ENCODE results near the gene PKNOX2.

The PKNOX2 gene

DNA sequence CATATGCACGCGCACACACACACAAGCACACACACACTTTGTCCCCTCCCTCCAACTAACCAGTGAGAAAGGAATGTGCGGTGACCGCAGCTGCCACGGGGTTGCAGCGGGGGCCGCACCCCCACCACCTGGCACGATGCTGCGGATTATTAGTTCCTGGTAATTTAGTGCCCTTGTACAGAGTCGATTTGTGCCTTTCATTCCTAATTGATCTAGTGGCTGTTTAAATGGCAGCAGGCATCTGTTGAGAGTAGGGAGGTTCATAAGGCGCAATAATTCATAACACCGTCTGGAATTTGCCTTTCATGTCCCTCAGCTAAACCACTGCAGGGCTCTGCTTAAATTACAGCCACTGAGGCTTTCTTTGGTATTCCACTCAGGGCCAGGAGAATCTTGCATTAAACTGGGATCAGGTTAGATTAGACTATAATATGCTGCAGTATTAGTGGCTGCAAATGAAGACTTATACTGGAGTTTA is 217.8 kb downstream of the PKNOX2 start:
- DNase-seq (ENCODE audit: low spot score) = no peak

DNA sequence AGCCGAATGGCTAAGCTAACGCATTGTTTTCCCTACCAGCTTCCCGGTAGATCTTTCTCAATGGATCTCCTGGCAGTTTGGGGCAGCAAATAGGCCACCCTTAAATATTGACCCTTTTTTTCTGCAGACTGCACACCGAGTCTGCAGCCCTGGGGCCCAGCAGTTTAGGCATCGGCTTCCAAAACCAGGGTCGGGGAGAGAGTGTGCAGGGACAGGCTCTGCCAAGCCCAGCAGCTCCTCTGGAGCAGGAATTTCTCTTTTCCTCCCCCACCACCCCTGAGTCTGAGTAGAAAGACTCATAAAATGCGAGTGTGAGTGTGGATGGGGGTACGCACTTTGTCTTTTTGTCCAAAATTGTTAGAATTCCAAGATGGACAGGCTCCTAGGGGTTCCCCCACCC is 218.3 kb downstream of the PKNOX2 start:
- DNase-seq (ENCODE audit: low spot score) = no peak

DNA sequence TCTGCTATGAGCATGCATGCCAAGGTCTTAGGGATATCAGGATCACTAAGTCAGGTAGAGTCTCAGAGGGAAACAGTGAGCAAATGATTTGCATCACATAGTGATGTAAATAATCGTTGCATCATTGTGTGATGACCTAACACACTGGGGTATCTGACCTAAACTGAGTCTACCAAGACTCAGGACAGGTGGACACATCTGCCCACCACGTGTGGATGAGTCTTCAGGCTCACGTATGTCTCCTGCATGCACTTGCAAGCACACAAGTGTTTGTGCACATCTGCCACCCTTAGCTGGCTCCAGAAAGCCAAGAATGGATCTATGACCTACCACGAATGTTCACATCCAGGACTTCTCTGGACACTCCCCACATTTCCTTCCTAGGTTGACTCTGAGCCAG is 220.3 kb downstream of the PKNOX2 start:
- DNase-seq (ENCODE audit: low spot score) = no peak

DNA sequence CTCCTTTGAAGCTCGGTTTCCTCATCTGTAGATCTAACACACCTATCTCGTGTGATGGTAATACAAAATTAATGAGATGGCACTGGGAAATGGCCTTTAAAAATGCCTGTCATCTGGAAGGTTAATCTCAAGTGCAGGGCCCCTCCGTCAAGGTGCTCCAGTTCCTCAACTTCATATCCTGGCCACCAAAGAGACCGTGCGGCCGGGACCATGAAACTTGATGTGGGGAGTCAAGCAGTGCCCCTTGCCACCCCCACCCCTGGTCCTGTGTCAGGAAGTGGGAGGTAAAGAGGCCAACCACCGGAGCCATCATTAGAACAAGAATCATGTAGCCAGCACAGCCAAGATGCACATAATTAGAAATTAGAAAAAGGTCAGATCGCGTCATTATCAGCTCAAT is 223.3 kb downstream of the PKNOX2 start:
- DNase-seq (ENCODE audit: low spot score) = no peak

DNA sequence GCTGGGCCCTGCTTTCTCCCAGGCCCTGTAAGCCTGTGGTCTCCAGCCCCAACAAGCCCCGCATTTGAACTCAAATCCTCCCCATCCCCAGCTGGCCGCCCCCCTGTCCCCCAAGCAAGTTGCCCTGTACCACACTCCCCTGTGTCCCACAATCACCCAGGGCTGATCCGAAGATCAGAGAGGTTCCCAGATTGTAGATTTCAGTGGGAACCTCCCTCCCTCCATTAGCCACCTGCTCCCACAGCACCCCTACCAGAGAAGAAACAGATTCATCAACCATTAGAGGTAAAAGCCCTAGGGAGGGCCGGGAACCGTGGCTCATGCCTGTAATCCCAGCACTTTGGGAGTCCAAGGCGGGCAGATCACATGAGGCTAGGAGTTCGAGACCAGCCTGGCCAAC is 224.1 kb downstream of the PKNOX2 start:
- no peak for DNase-seq (ENCODE audit: low spot score)

DNA sequence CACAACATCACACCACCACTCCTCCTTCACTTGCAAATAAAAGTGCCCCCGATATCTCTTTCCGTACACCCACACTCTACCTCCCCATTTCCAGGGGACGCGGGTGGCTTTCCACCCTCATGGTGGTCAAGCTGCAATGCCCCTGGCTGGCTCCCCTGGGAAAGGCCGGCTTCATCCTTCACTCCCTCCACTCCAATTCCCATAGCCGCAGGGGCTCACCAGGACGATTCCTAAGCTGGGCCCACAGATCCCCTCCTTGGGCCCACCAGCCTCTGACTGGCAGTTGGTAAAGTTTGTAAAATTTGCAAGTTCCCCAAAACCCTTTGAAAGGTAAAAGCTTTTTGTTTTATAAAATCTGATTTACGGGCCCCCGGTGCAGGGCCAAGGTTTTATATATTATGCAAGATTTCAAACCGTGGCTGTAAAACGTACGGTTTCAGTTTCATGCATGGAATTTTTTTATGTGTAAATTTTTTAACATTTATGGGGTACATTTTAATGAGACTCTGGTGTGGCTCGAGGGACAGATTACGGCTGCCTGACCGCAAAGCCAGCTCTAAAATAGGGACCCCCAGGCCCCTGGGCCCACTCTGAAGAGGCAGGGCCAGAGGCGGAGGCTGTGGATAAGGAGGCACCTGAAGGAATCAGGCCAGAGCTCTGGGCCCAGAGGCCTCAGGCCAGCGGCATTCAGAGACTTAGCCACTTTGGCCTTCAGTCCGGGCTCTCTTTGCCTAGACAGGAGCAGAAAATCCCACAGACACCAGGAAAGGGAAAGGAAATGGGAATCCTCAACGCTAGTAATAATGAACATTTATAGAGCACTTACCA is 225.0 kb downstream of the PKNOX2 start:
- no peak for DNase-seq (ENCODE audit: low spot score)

DNA sequence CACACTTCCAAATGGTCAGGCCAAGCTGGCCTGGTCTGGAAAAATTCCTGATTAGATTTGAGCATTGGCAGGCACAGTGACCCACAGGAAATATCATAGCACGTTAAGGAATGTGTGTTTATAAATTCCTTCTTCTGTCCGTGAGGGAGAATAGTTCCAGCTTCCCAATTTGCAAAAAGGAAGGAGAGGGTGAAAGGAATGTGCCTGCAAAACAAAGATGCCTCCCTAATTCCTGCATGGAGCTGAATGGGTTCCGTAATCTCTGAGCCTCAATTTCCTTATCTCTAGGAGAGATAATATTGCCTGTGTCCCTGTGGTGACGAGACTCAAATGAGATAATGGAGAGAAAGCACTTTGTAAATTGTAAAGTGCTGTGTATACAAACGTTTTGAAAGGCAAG is 226.4 kb downstream of the PKNOX2 start:
- DNase-seq (ENCODE audit: low spot score) = no peak

DNA sequence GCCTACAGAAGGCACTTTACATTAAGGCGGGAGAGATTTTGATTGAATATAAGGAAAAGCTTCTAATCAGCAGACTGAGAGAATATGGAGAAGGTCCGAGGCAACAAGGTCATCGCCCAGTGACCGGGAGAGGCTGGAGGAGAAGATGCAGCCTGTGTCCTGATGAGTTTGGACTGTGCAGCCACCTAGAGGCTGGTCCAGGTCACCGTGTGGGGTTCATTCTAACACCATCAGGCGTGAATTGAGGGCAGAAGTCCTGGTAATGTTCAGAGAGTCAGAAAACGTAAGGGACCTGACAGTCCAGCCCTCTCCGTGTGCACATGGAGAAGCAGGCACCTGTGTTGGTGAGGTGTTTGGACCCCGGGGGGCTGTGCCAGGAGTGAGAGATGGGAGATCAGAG is 228.8 kb downstream of the PKNOX2 start:
- no peak for DNase-seq (ENCODE audit: low spot score)

DNA sequence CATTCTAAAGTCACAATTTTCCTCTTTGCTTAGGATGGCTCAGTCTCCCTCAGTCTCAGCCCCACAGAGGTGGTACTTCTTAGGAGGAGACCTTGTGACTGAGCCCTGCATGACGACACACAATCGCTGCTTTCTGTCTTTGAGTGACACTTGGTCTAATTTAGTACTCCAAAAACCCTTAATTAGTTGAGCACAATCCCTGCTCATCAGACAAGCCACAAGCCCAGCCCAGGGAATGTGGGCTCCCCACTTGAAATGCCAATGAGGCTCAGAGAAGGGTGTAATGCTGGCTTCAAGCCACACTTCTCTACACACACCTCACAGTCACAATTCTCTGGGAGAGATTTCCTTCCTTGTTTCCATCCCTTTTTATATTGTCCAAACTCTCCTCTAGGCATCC is 229.7 kb downstream of the PKNOX2 start:
- DNase-seq (ENCODE audit: low spot score) = no peak

DNA sequence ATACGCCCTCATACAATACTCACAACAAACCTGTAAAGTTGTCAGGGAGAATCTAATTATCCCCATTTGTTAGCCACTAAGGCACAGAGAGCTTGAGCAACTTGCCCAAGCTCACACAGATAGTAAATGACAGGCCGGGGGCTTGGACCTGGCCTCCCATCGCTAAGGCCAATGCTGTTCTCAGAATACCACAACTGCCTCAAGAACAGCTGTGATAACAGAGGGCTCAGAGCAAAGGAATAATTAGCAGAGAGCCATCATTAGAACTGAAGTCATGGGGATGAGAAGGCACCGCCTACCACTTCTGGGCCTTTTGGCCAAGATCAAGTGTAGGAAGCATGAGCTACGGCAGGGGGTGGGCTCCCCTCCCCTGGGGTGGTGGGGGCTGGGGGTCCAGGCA is 232.9 kb downstream of the PKNOX2 start:
- no peak for DNase-seq (ENCODE audit: low spot score)

DNA sequence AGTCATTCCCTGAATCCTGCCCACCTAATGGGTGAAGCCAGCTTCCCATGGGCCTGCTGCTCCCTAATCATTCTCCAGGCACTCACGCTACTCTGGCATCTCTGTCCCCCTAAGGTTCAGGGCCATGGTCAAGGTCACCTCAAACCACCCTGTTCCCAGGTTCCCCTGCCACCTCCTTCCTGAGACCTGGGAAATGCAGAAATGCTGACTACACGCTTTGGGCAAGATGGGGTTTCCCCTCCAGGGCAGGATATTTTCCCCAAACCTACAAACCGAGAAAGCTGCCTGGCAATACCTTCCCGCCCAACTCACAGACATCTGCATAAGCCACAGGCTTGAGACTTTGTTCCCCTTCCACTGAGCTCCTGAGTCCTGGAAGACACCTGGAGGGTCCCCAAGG is 233.9 kb downstream of the PKNOX2 start:
- no peak for DNase-seq (ENCODE audit: low spot score)

DNA sequence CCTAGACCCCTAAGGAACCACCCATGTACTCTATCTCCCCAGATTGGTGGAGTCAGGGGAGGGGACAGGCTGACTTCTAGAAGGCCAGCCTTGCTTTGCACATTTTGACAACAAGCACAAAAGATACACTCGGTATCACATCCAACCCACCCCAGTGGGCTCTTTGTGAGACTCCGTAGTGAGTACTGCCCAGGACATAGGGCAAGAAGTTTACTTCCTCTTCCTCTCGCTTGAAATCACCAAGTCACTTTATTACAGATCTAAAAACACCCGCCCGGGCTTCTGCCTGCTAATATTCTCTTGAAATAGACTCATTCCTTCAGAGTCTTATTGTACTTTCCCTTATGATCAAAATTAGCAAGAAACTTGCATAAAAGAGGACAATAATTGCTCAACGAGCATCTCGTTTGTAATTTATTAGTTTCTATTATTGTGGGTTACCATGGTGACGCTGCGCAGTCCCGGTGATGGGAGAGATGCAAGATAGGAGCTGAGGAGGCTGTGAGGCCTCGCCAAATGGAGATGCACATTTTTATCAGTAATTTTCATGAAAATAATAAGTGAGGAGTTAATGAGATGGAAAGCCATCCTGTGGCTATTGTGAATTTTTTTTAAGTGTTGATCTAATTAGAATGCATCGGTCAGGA is 234.6 kb downstream of the PKNOX2 start:
- no peak for DNase-seq (ENCODE audit: low spot score)

DNA sequence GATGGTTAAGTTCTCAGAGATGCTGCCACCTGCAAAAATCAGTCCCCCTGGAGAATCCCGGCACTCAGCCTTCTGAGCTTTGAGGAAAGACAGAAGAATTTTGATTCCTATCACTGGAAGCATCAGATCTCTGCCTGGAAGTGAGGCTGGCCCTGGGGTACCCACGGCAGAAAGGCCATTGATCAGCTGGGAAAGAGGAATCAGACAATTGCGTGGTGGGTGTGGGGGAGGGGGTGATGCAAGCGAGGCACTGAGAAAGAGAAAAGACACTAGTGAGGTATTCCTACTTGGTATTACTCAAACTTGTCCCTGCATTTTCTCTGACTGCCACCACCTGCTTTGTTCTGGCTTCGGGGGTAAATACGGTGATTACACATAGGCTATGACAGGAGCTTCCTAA is 235.4 kb downstream of the PKNOX2 start:
- no peak for DNase-seq (ENCODE audit: low spot score)

DNA sequence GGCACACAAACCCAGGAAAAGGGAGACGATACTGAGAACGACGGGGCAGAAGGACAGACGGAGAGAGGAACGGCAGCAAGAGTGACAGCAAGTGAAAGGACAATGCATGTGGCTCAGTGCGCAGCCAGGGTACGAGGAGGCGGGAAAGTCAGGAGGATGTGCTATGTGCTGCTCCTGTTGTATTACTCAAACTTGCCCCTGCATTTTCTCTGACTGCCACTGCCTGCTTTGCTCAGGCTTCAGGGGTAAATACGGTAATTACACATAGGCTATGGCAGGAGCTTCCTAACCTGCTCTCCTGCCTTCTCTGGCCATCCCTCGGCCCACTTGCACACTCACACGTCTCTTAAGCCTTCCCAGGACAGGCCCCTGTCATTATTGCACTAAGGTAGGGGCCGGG is 236.7 kb downstream of the PKNOX2 start:
- no peak for DNase-seq (ENCODE audit: low spot score)

DNA sequence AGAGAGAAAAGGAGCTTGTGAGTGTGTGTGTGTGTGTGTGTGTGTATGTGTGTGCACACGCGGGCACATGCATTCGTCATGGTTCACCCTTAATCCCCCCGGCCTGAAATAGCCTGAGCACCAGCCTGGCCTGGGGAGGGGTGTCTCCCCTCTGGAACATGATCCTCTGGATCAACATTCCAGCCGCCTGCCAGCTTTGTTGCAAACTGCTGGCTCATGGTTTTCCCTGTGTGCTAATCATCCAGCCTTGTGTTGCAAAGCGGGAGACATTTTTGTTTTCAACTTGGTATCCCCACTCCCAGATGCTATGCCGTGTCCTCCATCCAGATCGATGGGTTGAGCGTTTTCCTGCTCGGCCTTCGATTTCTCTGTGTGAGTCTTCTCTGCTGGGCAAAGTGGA is 237.2 kb downstream of the PKNOX2 start:
- no peak for DNase-seq (ENCODE audit: low spot score)

DNA sequence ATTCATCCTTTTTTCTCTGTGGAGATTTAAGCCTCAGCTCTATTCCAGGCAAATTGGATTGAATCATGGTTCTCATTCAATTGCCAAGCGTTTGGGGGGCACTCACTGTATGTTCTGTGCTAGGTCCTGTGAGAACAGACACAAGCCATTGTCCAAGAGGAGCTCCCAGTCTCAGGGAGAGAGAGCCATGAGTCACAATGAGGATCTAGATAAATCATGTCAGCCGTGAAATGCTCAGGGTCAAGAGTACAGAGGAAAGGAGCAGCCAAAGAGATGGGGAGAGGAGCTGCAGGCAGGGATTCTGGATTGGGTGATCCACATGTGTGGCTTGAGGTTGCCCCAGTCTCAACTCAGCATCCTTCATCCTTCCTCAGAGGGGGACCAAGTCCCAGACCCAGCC is 237.9 kb downstream of the PKNOX2 start:
- DNase-seq (ENCODE audit: low spot score) = no peak

DNA sequence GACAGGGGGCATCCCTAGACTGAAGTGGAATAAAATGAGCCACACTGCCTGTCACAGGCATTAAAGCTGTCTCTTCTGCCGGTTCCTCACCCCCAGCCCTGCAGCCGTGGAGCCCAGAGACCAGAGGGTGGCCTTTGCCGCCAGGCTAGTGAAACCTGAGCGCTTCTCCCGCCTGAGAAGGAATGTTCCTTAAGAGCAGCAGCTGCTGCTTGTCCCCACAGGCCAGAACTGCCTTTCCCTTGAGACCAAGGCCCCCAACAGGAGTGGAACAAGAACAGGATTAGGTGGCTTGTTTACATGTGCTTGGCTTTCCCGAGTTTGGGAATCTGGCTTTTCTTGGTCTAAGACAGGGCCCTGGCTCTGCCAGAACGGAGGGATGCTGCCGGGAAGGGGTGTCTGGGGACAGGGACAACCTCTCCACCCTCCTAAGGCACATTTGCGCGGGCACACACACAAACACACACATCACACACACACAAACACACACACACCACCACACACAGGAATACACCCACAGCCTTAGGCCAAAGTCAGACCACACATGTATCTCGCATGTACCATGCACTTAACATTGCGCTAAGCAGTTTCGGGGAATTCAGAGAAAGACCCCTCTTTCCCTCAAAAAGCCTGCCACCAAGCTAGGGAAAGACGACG is 239.7 kb downstream of the PKNOX2 start:
- peak; percentile 7 for DNase-seq (ENCODE audit: low spot score)

DNA sequence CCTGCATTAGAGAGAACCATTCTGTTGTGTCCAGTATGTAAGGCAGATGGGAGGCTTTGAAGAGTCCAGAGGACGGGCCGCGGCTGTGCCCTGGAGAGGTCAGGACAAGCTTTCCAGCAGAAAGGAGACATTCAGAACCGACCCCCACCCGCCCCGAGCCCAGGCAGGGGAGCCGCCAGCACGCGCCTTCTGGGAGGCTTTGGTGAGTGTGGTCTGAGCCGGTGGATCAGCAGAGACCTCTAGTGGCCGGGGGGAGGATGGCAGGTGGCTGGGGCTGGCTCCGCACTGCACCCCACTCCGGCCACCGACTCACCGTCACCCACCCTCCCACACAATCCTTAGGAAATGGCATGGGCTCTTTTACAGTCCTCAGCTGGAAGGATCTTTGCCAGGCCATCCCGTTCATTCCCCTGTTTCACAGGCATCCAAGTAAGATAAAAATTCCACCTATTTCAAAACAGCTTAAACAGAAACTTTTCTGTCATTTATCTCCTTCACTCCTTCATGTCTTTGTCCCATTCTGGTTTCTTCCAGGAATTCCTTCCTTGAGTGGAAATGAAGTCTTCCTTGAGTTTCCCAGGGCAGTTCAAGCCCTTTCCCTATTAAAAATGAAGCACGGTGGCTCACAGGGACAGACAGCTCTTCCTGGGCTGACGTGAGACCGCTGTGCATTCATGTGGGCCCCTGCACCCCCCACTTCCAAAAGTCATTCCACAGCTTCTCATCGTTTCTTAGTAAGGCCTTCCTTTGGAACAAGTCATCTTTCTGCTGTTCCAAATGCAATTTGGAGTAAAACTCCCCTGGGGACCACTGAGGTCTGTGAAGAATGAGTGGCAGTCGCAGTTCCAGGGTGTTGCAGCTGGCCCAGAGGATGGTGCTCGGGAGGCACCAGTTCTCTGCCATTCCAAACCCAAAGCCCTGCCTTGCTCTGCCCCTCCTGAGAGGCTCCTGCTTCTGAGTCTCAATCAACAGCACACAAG is 240.6 kb downstream of the PKNOX2 start:
- peak; percentile 34 for DNase-seq (ENCODE audit: low spot score)

DNA sequence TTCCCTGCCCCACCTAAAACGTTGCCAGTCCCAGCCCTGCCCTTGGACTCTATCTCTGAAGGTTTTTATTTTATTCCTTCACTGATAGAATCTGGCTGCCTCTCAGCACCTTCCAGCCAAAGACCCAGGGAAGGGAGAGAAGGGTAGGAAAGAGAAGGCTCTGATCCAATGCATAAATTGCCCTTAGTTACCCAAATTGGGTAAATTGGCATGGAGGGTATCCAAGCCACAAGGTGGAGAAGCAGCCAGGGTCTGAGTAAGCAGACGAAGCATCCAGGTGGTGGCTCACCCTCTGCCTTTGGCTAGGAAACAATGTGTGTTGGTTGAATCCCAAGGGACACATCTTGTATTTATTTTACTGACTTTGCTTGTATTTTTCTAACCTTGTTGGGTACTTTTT is 242.5 kb downstream of the PKNOX2 start:
- peak; percentile 7 for DNase-seq (ENCODE audit: low spot score)

DNA sequence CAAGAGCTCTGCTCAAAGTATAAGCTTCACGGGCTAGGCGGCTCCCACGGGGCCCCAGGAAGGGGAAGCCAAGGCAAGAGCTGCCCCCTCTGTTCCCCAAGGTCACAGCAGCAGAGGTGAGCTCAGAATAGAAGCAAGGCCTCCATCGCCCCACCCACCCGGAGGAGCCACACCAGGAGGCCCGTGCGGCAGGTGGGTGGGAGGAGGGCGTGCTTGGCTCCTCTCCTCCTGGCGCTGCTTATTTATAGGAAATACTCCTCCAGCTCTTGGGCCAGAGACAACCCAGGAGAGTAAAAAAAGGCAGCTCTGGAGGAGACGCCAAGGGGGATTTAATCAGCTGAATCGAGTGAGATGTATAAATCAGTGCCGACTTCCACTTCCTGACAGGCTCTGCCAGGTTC is 243.8 kb downstream of the PKNOX2 start:
- no peak for DNase-seq (ENCODE audit: low spot score)

DNA sequence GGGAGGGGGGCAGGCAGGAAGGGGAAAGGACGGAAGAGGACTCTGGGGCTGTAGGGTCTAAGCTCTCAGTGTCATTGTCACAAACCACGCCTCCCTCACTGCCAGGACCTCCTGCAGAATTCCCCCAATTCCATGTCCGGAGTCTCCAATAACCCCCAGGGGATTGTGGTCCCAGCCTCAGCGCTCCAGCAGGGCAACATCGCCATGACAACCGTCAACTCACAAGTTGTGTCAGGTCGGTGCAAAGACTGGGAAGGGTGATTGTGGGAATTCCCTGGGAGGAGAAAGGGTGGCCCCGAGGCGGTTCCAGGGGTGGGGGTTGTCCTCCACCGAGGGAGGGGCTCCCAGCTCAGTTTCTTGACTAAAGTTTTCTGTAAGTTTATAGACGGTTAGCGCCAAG is 245.5 kb downstream of the PKNOX2 start:
- no peak for DNase-seq (ENCODE audit: low spot score)

DNA sequence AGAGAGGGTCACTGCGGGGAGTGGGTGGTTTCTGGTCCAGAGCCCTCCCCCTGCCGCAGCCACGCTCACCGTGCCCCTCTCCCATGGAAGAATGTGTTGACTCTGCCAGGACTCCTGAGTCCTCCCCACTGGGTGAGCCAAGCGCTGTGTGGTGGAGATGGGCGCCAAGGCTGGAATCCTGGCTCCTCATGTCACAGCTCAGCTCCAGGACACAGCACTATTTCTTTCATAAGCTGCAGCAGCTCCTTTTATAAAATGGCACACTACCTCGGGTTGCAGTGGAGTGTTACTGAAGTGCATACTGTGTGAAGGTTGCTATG is 247.6 kb downstream of the PKNOX2 start:
- DNase-seq (ENCODE audit: low spot score) = no peak
